Suprapubic skin (tissue), 4 donors: Measurements from ENCODE around the gene CDO1. TPM values are rescaled to one million over a fixed set of nuclear protein-coding genes. Genes with fewer than 3 reads are reported as not detected.

ENCODE experiments used
- DNase-seq, 2 donors: peaks; one replicate each; pipeline ENCODE4 v3.0.0-alpha.2; 2019; ENCODE audit warnings: low spot score in 2 of 2
- H3K27ac ChIP-seq: fragments of 200-600 bp; sonication (generic); one replicate; pipeline ENCODE4 v1.5.1; 2019
- H3K27me3 ChIP-seq: fragments of 200-600 bp; sonication (generic); one replicate; pipeline ENCODE4 v1.5.1; 2019
- H3K36me3 ChIP-seq: fragments of 200-600 bp; sonication (generic); one replicate; pipeline ENCODE4 v1.5.1; 2019
- H3K4me1 ChIP-seq: fragments of 200-600 bp; sonication (generic); one replicate; pipeline ENCODE4 v1.5.1; 2019
- H3K4me3 ChIP-seq: fragments of 200-600 bp; sonication (generic); one replicate; pipeline ENCODE4 v1.5.1; 2019; ENCODE audit warnings: mild to moderate bottlenecking
- H3K9me3 ChIP-seq: fragments of 200-600 bp; sonication (generic); one replicate; pipeline ENCODE4 v1.5.1; 2019
- CTCF ChIP-seq, 2 donors: fragments of 200-600 bp in 1 of 2; fragments of 450-650 bp in 1 of 2; sonication (generic) in 1 of 2; IDR thresholded peaks; one replicate each; pipeline ENCODE4 v1.5.1; 2016 to 2019; ENCODE audit warnings: antibody characterized with exemption in 2 of 2, mild to moderate bottlenecking in 1 of 2, moderate library complexity in 1 of 2
- EP300 ChIP-seq: sonication (generic); formaldehyde crosslinking; IDR thresholded peaks from one replicate; pipeline ENCODE4 v1.6.1; 2017; ENCODE audit warnings: antibody characterized with exemption
- POLR2A ChIP-seq, 2 donors: fragments of 450-650 bp; IDR thresholded peaks; one replicate each; pipeline ENCODE4 v1.6.1; 2017; ENCODE audit warnings: antibody characterized with exemption in 2 of 2, mild to moderate bottlenecking in 2 of 2, moderate library complexity in 2 of 2
- POLR2AphosphoS5 ChIP-seq, 3 donors: sonication (generic); formaldehyde crosslinking; IDR thresholded peaks; one replicate each; pipeline ENCODE4 v1.6.1; 2017; ENCODE audit warnings: antibody characterized with exemption in 3 of 3
- WGBS: methylation state at CpG from one replicate; pipeline ENCODE4 v1.1.5; 2018; 5-methylcytosine and 5-hydroxymethylcytosine counted together
- total RNA-seq, 4 donors: library from RNA; depleted of rRNA; stranded (reverse); fragments of >200 nt; gene quantifications; one replicate each; pipeline ENCODE4 v1.1.0, GENCODE V29; 2016

Gene CDO1
- total RNA-seq, 4 donors from 2014 or later = 2.6 to 6.0 (median 4.4) TPM

GRCh38 chr5:115796656-115797055, 19.8 kb downstream of the CDO1 start:
- H3K4me3 ChIP-seq = no peak overlapping the region
- no peaks in the 10 kb centered on the region for H3K9me3 ChIP-seq
- H3K27me3 ChIP-seq = no peaks in the 10 kb centered on the region
- no peaks in the 10 kb centered on the region for H3K4me1 ChIP-seq
- no peak for DNase-seq
- H3K27ac ChIP-seq = no peak overlapping the region
- WGBS = 88% methylated on average over 3 of the region's 3 CpGs
- H3K36me3 ChIP-seq = no peaks in the 10 kb centered on the region
- TF ChIP-seq EP300 = no peak
- no peak for TF ChIP-seq CTCF (IDR thresholded peaks at IDR 0.05)
- TF ChIP-seq POLR2A (IDR thresholded peaks at IDR 0.05) = no peak
- no peak for TF ChIP-seq POLR2AphosphoS5 (IDR thresholded peaks at IDR 0.05)

DNA sequence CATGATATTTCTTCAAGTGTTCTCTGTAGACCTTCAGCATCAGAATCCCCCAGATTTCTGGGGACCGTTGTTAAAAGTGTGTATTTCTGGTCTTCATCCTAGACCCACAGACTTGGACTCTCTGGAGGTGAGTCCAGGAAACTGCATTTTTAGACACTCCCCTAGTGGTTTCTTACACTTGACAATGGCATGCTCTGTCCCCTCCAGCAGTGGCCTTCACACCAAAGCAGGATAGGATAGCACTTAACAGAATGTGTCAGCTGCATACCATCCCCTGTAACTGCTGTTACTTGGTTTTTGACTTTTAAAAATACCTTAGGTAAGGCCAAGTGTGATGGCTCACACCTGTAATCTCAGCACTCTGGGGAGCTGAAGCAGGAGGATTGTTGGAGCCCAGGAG, 20.8 kb downstream of the CDO1 start:
- Histone ChIP-seq H3K27ac (no peak overlapping the region), H3K9me3 (no peaks in the 10 kb centered on the region), H3K4me1 (no peaks in the 10 kb centered on the region), H3K4me3 (no peak overlapping the region), H3K36me3 (no peaks in the 10 kb centered on the region), H3K27me3 (peaks cover 5% of the 10 kb centered on the region)
- no peak for DNase-seq
- TF ChIP-seq POLR2A (IDR thresholded peaks at IDR 0.05) (no peak), POLR2AphosphoS5 (IDR thresholded peaks at IDR 0.05) (no peak), CTCF (IDR thresholded peaks at IDR 0.05) (no peak), EP300 (no peak)
- 91% methylated on average over 1 of the region's 1 CpG for WGBS

GRCh38 chr5:115788440-115788839, 28.0 kb downstream of the CDO1 start:
- Histone ChIP-seq H3K27me3 (peaks cover 5% of the 10 kb centered on the region), H3K27ac (no peak overlapping the region), H3K9me3 (no peaks in the 10 kb centered on the region), H3K36me3 (no peaks in the 10 kb centered on the region), H3K4me3 (no peak overlapping the region), H3K4me1 (no peaks in the 10 kb centered on the region)
- TF ChIP-seq EP300 = no peak
- no peak for TF ChIP-seq POLR2AphosphoS5 (IDR thresholded peaks at IDR 0.05)
- TF ChIP-seq CTCF (IDR thresholded peaks at IDR 0.05) = no peak
- TF ChIP-seq POLR2A (IDR thresholded peaks at IDR 0.05) = no peak
- WGBS = 100% methylated on average over 1 of the region's 1 CpG
- DNase-seq = no peak

DNA sequence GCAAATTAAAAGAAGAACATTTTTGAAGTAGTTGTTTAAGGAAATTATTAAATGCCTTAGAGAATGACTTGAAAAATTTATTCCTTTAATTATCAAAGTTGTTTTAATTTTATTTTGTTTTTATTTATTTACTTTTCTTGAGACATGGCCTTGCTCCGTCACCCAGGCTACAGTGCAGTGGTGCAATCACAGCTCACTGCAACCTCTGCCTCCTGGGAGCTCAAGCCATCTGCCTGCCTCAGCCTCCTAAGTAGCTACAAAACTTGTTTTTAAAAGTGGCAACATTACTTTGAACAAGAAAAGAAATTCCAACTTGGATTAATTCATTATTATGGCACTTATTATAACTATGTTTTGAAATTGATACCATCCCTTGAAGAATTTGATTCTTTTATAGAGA, 29.0 kb downstream of the CDO1 start:
- Histone ChIP-seq H3K27me3 (peaks cover 5% of the 10 kb centered on the region), H3K9me3 (no peaks in the 10 kb centered on the region), H3K4me1 (no peaks in the 10 kb centered on the region), H3K4me3 (no peak overlapping the region), H3K27ac (no peak overlapping the region), H3K36me3 (no peaks in the 10 kb centered on the region)
- TF ChIP-seq POLR2AphosphoS5 (IDR thresholded peaks at IDR 0.05) (no peak), EP300 (no peak), CTCF (IDR thresholded peaks at IDR 0.05) (no peak), POLR2A (IDR thresholded peaks at IDR 0.05) (no peak)
- 28% methylated on average over 1 of the region's 1 CpG for WGBS
- no peak for DNase-seq

DNA sequence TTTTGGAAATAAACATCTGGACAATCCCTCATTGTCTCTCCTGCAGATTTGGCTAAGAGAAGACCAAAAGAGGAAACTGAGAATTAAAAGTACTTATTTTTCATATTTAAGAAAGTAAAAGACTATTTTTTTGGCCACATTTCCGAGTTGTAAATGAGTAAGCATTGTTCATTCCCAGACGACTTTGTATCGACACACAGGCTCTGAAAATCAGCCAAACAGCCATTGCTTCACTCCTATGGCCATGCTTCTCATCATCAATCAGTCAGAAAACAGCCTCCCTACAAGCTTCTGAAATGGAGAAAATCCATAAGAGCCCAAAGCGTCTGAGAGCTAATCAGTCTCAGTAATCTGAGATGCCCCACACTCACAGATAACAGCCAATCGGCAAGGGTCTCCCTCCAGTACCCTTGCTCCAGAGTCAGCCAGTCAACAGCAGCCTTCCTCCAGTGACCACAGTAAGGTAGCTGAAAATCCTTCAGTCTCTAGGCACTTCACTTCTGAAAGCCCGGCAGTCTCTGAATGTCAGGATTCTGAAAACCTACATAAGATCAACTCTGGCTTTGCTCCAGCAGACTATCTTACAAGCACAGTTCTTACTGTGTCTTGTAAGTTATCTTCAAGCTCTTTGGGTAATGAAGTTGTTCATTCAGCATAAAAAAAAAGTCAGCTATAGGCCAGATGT, 30.9 kb downstream of the CDO1 start:
- Histone ChIP-seq H3K27ac (no peak overlapping the region), H3K4me1 (no peaks in the 10 kb centered on the region), H3K4me3 (no peak overlapping the region), H3K36me3 (no peaks in the 10 kb centered on the region), H3K27me3 (no peaks in the 10 kb centered on the region), H3K9me3 (no peaks in the 10 kb centered on the region)
- no peak for DNase-seq
- TF ChIP-seq CTCF (IDR thresholded peaks at IDR 0.05) (no peak), POLR2AphosphoS5 (IDR thresholded peaks at IDR 0.05) (no peak), EP300 (no peak), POLR2A (IDR thresholded peaks at IDR 0.05) (no peak)
- 34% methylated on average over 6 of the region's 6 CpGs for WGBS
